ENCODE measurements around the gene SETDB2.

DNA sequence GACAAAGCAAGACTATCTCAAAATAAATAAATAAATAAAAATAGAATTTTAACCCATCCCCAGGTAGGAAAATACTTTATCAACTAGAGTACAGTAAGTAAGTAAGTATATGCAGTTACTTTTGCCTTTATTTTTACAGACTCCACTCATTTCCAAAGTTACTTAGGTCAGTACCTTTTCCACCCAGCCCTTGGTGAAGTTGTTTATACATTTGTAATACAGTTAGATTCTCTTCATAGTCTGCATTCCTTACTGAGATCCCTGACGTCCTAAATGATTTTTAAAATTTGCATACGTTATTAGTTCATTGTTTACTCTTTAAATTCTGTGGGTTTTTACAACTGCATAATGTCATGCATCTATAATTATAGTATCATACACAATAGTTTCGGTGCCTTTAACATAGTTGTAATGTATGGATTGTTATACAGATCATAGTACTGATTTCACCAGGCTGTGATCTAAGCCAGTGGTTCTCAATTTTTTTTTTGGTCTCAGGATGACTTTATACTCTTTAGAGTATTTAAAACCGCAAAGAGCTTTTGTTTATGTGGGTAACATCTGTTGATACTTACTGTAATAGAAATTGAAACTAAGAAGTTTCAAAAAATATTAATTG is 10.4 kb downstream of the SETDB2 start:
- TF ChIP-seq POLR2A (IDR thresholded peaks at IDR 0.05) = no peak
- TF ChIP-seq, protein P1, sequence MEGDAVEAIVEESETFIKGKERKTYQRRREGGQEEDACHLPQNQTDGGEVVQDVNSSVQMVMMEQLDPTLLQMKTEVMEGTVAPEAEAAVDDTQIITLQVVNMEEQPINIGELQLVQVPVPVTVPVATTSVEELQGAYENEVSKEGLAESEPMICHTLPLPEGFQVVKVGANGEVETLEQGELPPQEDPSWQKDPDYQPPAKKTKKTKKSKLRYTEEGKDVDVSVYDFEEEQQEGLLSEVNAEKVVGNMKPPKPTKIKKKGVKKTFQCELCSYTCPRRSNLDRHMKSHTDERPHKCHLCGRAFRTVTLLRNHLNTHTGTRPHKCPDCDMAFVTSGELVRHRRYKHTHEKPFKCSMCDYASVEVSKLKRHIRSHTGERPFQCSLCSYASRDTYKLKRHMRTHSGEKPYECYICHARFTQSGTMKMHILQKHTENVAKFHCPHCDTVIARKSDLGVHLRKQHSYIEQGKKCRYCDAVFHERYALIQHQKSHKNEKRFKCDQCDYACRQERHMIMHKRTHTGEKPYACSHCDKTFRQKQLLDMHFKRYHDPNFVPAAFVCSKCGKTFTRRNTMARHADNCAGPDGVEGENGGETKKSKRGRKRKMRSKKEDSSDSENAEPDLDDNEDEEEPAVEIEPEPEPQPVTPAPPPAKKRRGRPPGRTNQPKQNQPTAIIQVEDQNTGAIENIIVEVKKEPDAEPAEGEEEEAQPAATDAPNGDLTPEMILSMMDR (IDR thresholded peaks at IDR 0.05) = no peak
